Measurements from ENCODE around the gene EBLN2.

The EBLN2 gene

GRCh38 chr3:73108750-73109149, 47.3 kb downstream of the EBLN2 start:
- DNase-seq, result no peak

DNA sequence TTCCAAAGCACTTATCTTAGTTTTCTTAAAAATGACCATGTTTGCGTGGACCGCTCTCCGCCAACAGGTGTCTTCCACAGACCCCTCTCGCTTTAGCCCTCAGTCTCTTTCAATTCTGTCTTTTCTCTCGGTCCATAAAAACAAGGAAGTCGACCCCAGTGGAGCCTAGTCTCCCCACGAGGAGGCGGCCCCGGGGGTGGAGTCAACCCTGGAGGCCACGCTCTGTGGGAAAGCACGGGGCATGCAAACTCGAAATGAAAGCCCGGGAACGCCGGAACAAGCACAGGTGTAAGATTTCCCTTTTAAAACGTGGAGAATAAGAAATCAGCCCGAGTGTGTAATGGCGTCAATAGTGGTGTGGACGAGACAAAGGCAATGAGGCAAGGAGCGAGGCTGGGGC, 49.1 kb downstream of the EBLN2 start:
- DNase-seq, result no peak

All from CD4-positive, alpha-beta T cell treated with Interferon gamma for 1 hour (primary cell).